Activated T-cell treated with anti-CD3 and anti-CD28 coated beads, Interleukin-2, amount 50 U/mL, for 72 hours (primary cell): Measurements from ENCODE around the gene KCNG2. TPM values are rescaled to one million over a fixed set of nuclear protein-coding genes. Genes with fewer than 3 reads are reported as not detected.
"Not testable (repeated sequence)": the region's sequence is repeated elsewhere in the genome, so short reads cannot be mapped to it uniquely, and the experiment has no call there.

Experiments
- ATAC-seq, 2 donors: fragments of 150-1000 bp; cut with Tn5 transposase; replicated peaks in 1 of 2; 2 replicates each; pipeline ENCODE4 v1.10.0; 2021; ENCODE audit warnings: moderate library complexity in 2 of 2, mild to moderate bottlenecking in 1 of 2
- DNase-seq, 2 donors: peaks; one replicate each; pipeline ENCODE4 v3.0.0; 2021 to 2022; ENCODE audit warnings: mixed read lengths in 1 of 2
- H3K27ac Mint-ChIP-seq: one replicate; pipeline ENCODE4 v1.8.0; 2022; ENCODE audit warnings: mild to moderate bottlenecking, moderate library complexity, mixed read lengths
- H3K27me3 Mint-ChIP-seq: one replicate; pipeline ENCODE4 v1.8.0; 2022; ENCODE audit warnings: low read depth, mixed read lengths
- H3K36me3 Mint-ChIP-seq, 2 donors: one replicate each; pipeline ENCODE4 v1.8.0; 2022; ENCODE audit warnings: mixed read lengths in 2 of 2, mild to moderate bottlenecking in 1 of 2; ENCODE audit not compliant: insufficient read depth in 2 of 2
- H3K4me1 Mint-ChIP-seq: one replicate; pipeline ENCODE4 v1.8.0; 2022; ENCODE audit warnings: low read depth, mixed read lengths
- H3K4me3 Mint-ChIP-seq, 2 donors: one replicate each; pipeline ENCODE4 v1.8.0; 2022; ENCODE audit warnings: mild to moderate bottlenecking in 2 of 2, mixed read lengths in 2 of 2, moderate library complexity in 2 of 2
- H3K9me3 Mint-ChIP-seq, 2 donors: one replicate each; pipeline ENCODE4 v1.8.0; 2022; ENCODE audit warnings: mixed read lengths in 2 of 2
- total RNA-seq, 2 donors: library from RNA; stranded (reverse); gene quantifications; one replicate each; pipeline ENCODE4 v1.2.3, GENCODE V29; 2022

The KCNG2 gene
- total RNA-seq, 2 donors from 2014 or later = not detected

DNA sequence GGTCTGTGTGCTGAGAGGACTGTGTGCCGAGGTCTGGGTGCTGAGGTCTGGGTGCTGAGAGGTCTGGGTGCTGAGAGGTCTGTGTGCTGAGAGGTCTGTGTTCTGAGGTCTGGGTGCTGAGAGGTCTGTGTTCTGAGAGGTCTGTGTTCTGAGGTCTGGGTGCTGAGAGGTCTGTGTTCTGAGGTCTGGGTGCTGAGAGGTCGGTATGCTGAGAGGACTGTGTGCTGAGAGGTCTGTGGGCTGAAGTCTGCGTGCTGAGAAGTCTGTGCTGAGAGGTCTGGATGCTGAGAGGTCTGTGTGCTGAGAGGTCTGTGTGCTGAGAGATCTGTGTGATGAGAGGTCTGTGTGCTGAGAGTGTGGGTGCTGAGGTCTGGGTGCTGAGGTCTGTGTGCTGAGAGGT lies 68.2 kb downstream of the KCNG2 start:
- not testable (repeated sequence) for H3K9me3 Mint-ChIP-seq, DNase-seq, H3K4me3 Mint-ChIP-seq, H3K36me3 Mint-ChIP-seq, H3K27ac Mint-ChIP-seq, H3K4me1 Mint-ChIP-seq, ATAC-seq
- peaks cover 10% of the 10 kb centered on the region for H3K27me3 Mint-ChIP-seq

DNA sequence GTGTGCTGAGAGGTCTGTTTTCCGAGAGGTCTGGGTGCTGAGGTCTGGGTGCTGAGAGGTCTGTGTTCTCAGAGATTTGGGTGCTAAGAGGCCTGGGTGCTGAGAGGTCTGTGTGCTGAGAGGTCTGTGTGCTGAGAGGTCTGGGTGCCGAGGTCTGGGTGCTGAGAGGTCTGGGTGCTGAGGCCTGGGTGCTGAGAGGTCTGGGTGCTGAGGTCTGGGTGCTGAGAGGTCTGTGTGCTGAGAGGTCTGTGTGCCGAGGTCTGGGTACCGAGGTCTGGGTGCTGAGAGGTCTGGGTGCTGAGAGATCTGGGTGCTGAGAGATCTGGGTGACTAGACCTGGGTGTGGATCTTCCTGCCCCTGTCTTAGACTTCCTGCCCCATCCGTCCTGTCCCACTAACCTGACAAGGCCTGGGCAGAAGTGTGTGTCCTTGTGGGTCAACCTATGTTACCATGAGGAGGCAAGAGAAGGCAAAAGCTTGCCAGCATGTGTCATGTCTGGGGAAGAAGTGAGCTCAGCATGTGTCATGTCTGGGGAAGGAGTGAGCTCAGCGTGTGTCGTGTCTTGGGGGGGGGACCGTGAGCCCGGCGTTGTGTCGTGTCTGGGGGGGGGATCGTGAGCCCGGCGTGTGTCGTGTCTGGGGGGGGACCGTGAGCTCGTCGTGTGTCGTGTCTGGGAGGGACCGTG lies 69.3 kb downstream of the KCNG2 start:
- no peak overlapping the region for H3K4me3 Mint-ChIP-seq
- no peak overlapping the region for H3K27ac Mint-ChIP-seq
- H3K36me3 Mint-ChIP-seq = peaks cover 0 to 2% of the 10 kb centered on the region in 2 donors
- H3K9me3 Mint-ChIP-seq = no peaks in the 10 kb centered on the region
- no peak for DNase-seq
- H3K4me1 Mint-ChIP-seq = no peaks in the 10 kb centered on the region
- peaks cover 3% of the 10 kb centered on the region for H3K27me3 Mint-ChIP-seq
- peak in 1 of 2 donors; percentile 42 for ATAC-seq

DNA sequence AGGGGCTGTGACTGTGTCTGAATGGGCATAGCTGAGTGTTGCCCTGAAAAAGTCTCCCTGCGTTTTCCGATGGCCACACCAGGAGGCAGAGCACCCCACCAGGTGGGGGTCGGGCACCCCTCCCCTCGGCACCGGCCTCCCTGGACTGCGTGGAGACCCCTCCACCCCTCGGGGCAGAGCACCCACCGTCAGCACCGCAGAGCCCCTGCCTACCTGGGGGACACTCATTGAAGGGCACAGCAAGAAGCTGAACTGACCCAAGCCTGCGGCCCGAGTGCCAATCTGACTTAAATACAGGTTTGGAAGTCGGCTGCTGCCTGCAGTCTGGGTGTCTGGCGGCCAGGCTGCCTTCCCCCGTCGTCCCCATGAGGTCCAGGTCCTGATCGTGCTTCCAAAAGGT lies 69.9 kb downstream of the KCNG2 start:
- H3K9me3 Mint-ChIP-seq = no peaks in the 10 kb centered on the region

DNA sequence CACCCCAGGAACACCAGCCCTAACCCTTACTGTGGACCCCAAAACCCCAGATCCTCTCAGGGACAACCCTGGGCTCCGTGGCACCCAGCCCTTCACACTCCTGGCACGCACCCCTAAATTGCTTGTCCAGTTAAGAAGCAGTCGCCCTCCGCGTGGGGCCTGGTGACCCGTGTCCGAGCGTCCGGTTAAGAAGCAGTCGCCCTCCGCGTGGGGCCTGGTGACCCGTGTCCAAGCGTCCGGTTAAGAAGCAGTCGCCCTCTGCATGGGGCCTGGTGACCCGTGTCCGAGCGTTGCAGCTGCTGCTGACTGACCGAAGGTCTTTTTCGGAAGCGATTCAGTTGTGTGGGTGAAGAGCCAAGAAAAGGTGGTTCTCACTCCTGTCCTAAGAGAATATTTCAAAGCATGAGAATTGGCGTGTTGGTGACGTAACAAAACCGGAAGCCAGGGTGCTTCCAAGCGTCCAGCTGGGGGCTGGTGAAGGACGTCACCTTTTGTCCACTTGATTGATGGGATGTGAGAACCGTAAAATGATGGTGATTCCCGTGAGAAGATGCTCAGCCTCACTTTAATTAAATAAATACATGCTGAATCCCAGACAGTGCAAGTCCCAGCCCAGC lies 70.5 kb downstream of the KCNG2 start:
- no peak overlapping the region for H3K27ac Mint-ChIP-seq
- no peaks in the 10 kb centered on the region for H3K9me3 Mint-ChIP-seq
- no peak for DNase-seq
- H3K4me3 Mint-ChIP-seq = no peak overlapping the region
- H3K36me3 Mint-ChIP-seq = no peaks in the 10 kb centered on the region
- H3K4me1 Mint-ChIP-seq = no peaks in the 10 kb centered on the region
- ATAC-seq = no peak
- H3K27me3 Mint-ChIP-seq = no peaks in the 10 kb centered on the region

More for the DNA sequence above, 69.9 kb downstream of the KCNG2 start:
- Mint-ChIP-seq H3K4me1 (no peaks in the 10 kb centered on the region), H3K27ac (no peak overlapping the region), H3K27me3 (no peaks in the 10 kb centered on the region), H3K36me3 (no peaks in the 10 kb centered on the region), H3K4me3 (no peak overlapping the region)
- no peak for DNase-seq
- ATAC-seq = no peak

DNA sequence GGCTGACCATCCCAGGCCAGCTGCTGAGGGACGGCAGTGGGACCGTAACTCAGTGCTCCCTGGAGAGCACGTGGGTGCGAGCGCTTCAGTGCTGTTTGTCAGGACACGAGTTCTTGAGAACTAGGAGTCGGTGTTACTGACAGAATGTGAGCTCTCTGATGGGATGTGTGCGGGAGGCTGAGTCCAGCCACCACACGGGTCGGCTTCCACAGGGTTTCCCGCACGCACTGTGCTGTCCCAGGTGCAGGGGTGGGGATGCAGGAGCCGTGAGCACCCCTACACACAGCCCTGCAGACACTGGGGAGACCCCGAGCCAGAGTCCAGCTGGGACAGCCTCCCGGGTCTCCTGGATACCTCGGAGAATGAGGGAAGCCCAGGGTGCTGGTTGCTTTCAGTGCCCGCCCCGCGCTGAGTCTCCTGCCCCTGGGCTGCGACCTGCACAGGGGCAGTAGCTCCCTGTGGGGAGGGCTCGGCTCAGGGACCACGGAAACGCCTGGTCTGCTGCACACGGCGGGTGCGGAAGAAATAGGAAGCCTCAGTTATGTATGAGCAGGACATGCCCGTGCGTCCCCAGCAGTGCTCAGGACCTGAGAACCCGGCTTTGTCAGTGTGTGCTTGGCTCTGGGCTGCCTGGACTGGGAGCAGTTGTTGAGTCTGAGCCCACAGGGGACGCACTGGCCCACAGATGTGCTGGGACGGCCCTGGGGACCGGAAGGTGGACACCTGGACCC lies 71.2 kb downstream of the KCNG2 start:
- no peak overlapping the region for H3K4me3 Mint-ChIP-seq
- no peak for ATAC-seq
- no peaks in the 10 kb centered on the region for H3K27me3 Mint-ChIP-seq
- no peaks in the 10 kb centered on the region for H3K36me3 Mint-ChIP-seq
- no peaks in the 10 kb centered on the region for H3K9me3 Mint-ChIP-seq
- DNase-seq = no peak
- H3K27ac Mint-ChIP-seq = no peak overlapping the region
- H3K4me1 Mint-ChIP-seq = no peaks in the 10 kb centered on the region

DNA sequence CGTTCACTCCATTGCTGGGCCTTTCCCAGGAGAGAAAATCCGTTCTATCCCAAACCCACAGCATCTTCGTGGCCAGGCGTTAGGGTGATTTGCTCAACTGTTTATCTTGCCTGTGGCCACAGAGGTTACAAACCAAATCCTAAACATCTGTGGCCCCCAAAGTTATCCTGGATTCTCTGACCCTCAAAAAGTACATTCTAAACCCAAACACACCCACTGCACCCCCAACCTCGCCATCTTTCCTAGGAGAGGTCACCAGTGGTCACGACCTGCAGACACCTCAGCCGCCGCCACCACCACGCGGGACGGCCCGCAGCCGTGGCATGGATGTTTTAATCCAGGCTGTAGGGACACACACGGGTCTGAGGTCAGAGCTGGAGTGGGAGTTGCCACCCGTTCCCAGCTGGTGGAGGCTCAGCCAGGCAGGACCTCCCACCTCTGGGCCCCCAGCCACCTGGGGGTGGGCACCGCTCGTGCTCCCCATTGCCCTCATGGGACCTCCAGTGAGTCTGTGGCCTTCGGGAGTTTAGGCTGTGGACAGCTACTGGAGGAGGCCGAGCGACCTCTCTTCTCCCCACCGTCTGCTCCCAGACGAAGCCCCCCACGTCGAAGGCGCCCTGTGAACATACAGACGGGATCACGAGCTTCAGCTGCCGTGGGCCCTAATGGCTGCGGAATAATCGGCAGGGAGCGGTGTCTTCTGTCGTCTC lies 72.0 kb downstream of the KCNG2 start:
- Mint-ChIP-seq H3K36me3 (no peaks in the 10 kb centered on the region), H3K27me3 (no peaks in the 10 kb centered on the region), H3K27ac (no peak overlapping the region), H3K9me3 (no peaks in the 10 kb centered on the region), H3K4me1 (no peaks in the 10 kb centered on the region), H3K4me3 (no peak overlapping the region)
- no peak for ATAC-seq
- no peak for DNase-seq

DNA sequence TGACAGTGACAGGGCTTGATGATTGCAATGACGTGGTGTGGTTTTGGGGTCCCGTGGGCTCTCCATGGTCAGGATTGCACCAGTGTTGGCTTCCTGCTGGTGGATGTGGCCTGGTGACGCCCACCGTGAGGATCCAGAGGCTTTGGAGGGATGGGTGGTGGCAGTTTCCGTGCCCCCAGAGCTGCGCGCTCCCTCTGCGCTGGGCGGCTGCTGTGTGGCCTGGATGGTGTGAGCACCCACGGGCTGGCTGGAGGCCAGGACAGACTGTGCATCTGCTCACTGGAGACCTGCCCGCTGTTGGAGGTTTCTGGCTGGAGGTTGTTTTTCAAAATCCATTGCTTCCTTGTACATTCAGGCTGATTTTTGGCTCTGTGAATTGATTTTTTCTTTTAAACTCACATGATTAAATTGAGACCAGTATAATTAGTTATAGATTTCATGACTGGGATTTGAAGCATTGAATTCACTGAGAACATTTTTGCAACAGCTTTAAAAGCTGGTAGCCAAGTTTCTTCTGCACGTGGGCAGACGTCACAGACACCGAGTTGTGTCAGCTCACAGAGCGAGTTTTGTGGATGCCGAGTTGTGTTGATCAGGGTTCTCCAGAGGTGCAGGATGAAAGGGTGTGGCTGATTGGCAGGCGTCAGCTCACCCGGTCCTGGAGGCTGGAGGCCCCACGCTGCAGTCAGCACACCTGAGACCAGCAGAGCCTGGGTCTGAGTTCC lies 72.7 kb downstream of the KCNG2 start:
- ATAC-seq = no peak
- Mint-ChIP-seq H3K27ac (no peak overlapping the region), H3K4me3 (no peak overlapping the region), H3K9me3 (no peaks in the 10 kb centered on the region), H3K27me3 (no peaks in the 10 kb centered on the region), H3K36me3 (no peaks in the 10 kb centered on the region), H3K4me1 (no peaks in the 10 kb centered on the region)
- DNase-seq = no peak

DNA sequence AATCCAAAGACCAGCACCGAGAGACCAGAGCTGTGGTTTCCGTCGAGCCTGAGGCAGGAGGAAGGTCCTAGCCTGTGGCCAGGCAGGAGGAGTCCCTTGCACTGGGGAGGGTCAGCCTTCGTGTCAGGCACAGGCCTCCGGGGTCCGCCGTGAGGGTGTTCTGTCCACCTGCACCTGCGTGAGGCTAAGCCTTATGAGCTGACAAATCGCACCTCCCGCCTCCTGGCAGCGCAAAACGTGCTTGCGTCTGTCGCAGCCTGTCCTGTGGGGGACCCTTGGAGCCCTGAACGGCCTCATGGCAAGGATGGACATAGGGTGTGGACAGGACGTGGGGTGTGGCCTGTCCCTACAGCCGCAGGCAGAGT lies 73.3 kb downstream of the KCNG2 start:
- H3K9me3 Mint-ChIP-seq = no peaks in the 10 kb centered on the region
- ATAC-seq (no peak), DNase-seq (no peak)
- no peaks in the 10 kb centered on the region for H3K4me1 Mint-ChIP-seq
- H3K36me3 Mint-ChIP-seq = no peaks in the 10 kb centered on the region
- H3K4me3 Mint-ChIP-seq = no peak overlapping the region
- no peak overlapping the region for H3K27ac Mint-ChIP-seq
- H3K27me3 Mint-ChIP-seq = no peaks in the 10 kb centered on the region

DNA sequence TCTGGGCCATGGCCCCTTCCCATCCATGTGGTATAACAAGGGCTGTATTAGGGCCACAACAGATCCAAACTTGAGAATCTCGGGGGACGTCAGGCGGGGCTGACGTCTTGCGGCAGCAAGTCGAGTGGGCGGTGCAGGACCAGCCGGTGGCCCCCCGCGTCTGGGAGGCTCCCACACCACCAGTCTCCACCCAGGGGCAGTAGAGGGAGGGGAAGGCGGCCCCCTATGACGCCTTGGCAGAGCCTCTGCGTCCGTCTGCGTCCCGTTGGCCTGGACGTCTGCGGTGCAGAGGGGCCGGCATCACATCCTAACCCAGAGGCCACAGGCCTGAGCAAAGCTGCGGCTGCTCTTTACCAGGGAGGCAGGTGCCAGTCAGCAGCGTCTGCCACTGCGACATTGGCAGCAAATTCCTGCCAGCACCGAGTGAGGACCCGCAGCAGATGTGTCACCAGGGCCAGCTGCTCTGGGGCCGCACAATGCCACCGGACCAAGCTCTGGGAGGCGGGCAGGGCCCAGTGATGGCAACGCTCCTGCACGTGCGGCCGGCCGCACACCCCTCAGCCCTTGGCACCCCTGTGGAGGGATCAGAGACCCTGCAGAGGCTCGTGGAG lies 73.8 kb downstream of the KCNG2 start:
- DNase-seq (no peak), ATAC-seq (no peak)
- no peak overlapping the region for H3K27ac Mint-ChIP-seq
- H3K27me3 Mint-ChIP-seq = no peaks in the 10 kb centered on the region
- H3K36me3 Mint-ChIP-seq = no peaks in the 10 kb centered on the region
- H3K4me1 Mint-ChIP-seq = no peaks in the 10 kb centered on the region
- H3K9me3 Mint-ChIP-seq = no peaks in the 10 kb centered on the region
- no peak overlapping the region for H3K4me3 Mint-ChIP-seq

DNA sequence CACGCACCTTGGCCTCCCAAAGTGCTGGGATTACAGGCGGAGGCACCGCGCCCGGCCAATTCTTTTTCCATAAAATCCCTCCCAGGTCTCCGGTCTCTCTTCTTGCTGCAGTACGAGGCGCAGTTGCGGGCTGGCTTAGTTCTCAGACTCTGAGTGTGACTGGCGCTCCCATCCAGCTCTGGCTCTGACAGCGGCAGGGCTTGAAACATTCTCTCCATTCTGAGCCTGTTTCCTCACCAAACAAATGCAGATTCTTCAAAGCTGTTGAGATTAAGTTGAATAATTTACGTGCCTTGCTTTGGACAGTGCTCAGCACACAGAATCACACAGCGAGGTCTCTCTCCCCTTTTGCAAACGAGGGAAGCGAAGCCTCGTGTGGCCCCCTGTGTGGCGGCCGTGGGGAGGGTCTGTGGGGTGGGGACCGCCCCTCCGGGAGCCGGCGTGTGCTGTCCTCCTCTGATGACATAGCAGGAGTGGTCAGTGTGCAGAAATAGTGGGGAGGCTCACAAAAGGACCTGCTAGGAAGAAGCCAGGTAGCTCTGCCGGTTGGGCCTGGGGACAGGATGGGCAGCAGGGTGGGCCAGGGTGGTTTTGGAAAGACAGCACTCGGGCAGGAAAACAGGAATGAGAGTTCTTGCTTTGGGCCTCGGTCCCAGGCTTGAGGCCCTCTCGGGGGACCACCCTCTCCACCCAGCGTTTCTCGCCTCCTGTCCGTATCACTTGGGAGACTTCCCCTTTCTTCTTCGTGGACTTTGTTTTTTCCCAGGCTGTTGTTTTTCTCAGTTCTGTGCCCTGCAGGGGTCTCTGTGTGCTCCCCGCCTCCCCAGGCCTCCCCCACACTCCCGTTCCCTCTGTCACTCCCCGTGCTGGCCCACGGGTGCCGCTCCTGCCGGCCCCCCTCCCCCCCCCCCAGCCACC lies 75.0 kb downstream of the KCNG2 start:
- Mint-ChIP-seq H3K4me1 (no peaks in the 10 kb centered on the region), H3K4me3 (no peak overlapping the region), H3K36me3 (no peaks in the 10 kb centered on the region), H3K27me3 (no peaks in the 10 kb centered on the region), H3K27ac (no peak overlapping the region), H3K9me3 (no peaks in the 10 kb centered on the region)
- DNase-seq (no peak), ATAC-seq (no peak)

DNA sequence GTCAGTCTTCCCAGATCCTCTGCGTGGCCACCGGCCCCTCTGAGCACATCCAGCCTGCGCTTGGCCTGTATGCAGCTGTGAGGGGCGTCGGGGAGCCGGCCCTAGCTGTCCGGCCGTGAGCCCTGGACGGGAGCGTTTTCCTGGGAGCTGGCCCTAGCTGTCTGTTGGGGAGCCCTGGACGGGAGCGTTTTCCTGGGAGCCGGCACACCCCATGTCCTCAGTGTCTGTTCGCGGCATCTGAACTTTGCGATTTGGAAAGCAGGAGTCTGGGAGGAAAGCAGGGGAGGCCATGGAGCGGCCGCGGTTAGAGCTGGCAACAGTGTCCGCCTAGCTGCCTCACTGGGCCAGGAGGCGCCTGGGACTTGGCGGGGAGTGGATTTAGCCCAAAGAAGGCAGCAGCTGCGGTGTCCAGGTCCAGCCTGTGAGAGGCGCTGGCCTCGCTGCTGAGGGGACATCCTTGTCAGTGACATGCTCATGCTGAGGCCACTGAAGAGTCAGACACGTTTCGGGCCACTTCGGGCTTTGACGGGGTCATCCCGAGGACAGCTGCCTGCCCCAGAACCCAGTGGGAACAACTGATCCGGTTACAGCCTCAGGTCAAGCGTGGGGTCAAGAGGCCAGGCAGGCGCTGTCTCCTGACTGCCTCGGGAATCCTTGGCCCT lies 75.8 kb downstream of the KCNG2 start:
- Mint-ChIP-seq H3K9me3 (no peaks in the 10 kb centered on the region), H3K36me3 (no peaks in the 10 kb centered on the region), H3K27ac (no peak overlapping the region), H3K4me3 (no peak overlapping the region), H3K27me3 (no peaks in the 10 kb centered on the region), H3K4me1 (no peaks in the 10 kb centered on the region)
- DNase-seq (no peak), ATAC-seq (no peak)
